RWPE2 (cell line): Measurements from ENCODE around the gene KLC1.

Experiments used
- ATAC-seq: fragments of 200-7000 bp; cut with Tn5 transposase; 3 replicates; pipeline ENCODE4 v1.9.1; 2021; ENCODE audit warnings: low read depth
- DNase-seq: peaks from one replicate; pipeline ENCODE4 v3.0.0-alpha.2; 2020; ENCODE audit warnings: low spot score
- H3K27ac ChIP-seq: fragments of 450-650 bp; 2 replicates; pipeline ENCODE4 v1.5.1; 2017; ENCODE audit warnings: mild to moderate bottlenecking; ENCODE audit not compliant: poor library complexity, severe bottlenecking
- H3K27me3 ChIP-seq: fragments of 250-450 bp; sonication (Bioruptor Pico); 2 replicates; pipeline ENCODE4 v1.5.1; 2021; ENCODE audit warnings: mild to moderate bottlenecking, moderate library complexity; ENCODE audit not compliant: insufficient read depth, poor library complexity, severe bottlenecking
- H3K36me3 ChIP-seq: fragments of 250-450 bp; sonication (Bioruptor Pico); 2 replicates; pipeline ENCODE4 v1.5.1; 2020; ENCODE audit warnings: low read depth, mild to moderate bottlenecking, moderate library complexity
- H3K4me1 ChIP-seq: fragments of 250-450 bp; sonication (Bioruptor Pico); 2 replicates; pipeline ENCODE4 v1.5.1; 2021; ENCODE audit warnings: mild to moderate bottlenecking, moderate library complexity; ENCODE audit not compliant: insufficient read depth, poor library complexity, severe bottlenecking
- H3K4me3 ChIP-seq: fragments of 250-450 bp; sonication (Bioruptor Pico); 2 replicates; pipeline ENCODE4 v1.5.1; 2021; ENCODE audit warnings: mild to moderate bottlenecking, moderate library complexity; ENCODE audit not compliant: severe bottlenecking
- H3K9me3 ChIP-seq: fragments of 250-450 bp; sonication (Bioruptor Pico); 2 replicates; pipeline ENCODE4 v1.5.1; 2021; ENCODE audit warnings: mild to moderate bottlenecking, moderate library complexity; ENCODE audit not compliant: severe bottlenecking
- CTCF ChIP-seq: fragments of 450-650 bp; IDR thresholded peaks from one replicate; pipeline ENCODE4 v1.5.1; 2017; ENCODE audit warnings: mild to moderate bottlenecking, moderate library complexity; ENCODE audit not compliant: poor library complexity, severe bottlenecking

KLC1 gene

GRCh38 chr14:103719751-103720150 is 90.7 kb downstream of the KLC1 start:
- no peak for ATAC-seq
- no peaks in the 10 kb centered on the region for H3K27me3 ChIP-seq
- DNase-seq, result no peak
- no peak overlapping the region for H3K27ac ChIP-seq
- no peak overlapping the region for H3K4me3 ChIP-seq
- TF ChIP-seq CTCF, result no peak
- H3K9me3 ChIP-seq, result no peaks in the 10 kb centered on the region
- H3K36me3 ChIP-seq, result peaks cover 13% of the 10 kb centered on the region
- H3K4me1 ChIP-seq, result peaks cover 10% of the 10 kb centered on the region

DNA sequence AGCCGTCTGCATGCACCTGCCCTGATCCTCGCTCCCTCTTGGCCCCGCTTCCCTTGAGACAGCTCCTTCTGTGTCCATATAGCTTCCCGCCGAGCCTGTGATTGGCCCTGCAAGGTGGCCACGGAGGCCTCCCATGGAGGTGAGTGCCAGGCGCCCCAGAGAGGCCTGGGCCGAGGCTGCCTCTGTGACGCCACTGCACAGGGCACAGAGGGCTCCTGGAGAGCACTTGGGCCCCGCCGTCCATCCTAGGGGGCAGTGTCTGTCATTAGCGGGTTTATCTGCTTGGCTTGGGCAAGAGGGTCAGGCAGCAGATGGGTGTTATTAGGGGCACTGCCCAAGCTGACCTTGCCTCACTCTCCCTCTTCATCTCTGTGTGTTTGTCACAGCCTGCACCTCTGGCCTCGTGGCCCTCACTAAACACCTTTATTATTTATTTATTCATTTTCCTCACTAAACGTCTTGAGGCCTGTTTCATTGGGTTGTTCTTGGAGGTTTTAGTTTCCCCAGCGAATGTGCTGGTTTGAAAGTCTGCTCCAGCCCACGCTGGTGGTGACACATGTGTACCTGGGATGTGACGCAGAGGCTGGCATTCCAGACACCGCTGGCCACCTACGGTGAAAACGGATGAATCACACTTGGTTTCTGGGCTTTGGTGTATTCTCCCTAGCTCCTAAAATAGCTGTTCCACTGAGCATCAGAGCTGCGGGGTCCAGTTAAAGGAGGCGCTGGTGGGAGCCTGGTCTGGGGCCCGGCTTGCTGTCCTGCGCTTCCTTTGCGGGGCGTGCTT is 92.5 kb downstream of the KLC1 start:
- TF ChIP-seq CTCF, result no peak
- ATAC-seq, result peak; percentile 26; the same call in 1 of the 3 replicates
- peaks cover 29% of the 10 kb centered on the region for H3K36me3 ChIP-seq
- H3K4me3 ChIP-seq, result no peak overlapping the region
- H3K27ac ChIP-seq, result no peak overlapping the region
- H3K4me1 ChIP-seq, result peaks cover 10% of the 10 kb centered on the region
- H3K9me3 ChIP-seq, result no peaks in the 10 kb centered on the region
- H3K27me3 ChIP-seq, result no peaks in the 10 kb centered on the region
- no peak for DNase-seq

DNA sequence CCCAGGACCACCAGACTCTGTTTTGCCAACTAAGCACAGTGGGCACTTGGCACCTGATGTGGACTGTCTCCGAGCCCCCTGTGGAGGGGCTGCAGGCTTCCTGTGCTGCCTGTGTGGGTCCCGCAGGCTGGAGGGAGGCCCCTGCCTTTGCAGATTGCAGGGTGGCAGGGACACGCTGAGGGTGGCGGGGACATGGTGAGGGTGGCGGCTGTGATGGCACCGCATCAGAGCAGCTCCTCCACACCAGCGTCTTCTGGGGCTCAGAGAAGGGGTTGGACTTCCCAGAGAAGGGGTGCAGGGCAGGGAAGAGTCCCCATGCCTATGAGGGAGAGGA is 94.7 kb downstream of the KLC1 start:
- Histone ChIP-seq H3K36me3 (peaks cover 35% of the 10 kb centered on the region), H3K27me3 (no peaks in the 10 kb centered on the region), H3K4me1 (peaks cover 6% of the 10 kb centered on the region), H3K27ac (no peak overlapping the region), H3K9me3 (no peaks in the 10 kb centered on the region), H3K4me3 (no peak overlapping the region)
- TF ChIP-seq CTCF, result no peak
- no peak for ATAC-seq
- DNase-seq, result no peak

GRCh38 chr14:103724116-103724515 is 95.1 kb downstream of the KLC1 start:
- Histone ChIP-seq H3K27me3 (no peaks in the 10 kb centered on the region), H3K36me3 (peaks cover 39% of the 10 kb centered on the region), H3K4me3 (no peak overlapping the region), H3K27ac (no peak overlapping the region), H3K9me3 (no peaks in the 10 kb centered on the region), H3K4me1 (peaks cover 6% of the 10 kb centered on the region)
- ATAC-seq (no peak), DNase-seq (no peak)
- TF ChIP-seq CTCF, result no peak

DNA sequence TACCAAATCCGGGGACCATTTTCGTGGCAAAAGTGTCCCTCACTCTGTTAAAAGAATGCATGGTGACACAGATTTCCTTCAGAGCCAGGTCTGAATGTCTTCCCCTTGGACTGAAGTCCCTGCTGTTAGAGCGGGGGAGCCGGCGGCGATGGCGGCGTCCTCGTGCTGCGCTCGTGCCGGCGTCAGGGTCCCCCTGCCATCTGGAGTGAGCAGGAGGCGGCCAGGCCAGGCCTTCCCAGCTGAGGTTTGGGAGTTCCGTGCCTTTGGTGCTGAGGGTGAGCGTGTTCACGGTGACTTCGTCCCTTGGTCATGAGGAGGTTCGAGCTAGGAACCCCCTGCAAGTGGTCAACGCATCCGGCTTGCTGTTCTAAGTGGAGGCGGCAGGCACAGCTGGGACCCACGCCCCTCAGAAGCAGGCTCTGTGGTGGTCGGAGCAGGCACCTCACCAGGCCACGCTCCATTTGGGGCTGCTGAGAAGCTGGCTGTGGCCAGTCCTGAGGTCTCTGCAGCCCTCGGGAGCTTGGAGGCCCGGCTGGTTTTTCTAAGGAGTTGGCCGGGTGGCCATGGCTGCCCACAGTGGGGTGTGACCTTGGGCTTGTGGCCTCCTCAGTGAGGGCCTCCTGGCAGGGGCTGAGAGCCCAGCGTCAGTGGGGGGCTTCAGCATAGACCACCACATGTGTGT is 96.1 kb downstream of the KLC1 start:
- Histone ChIP-seq H3K27me3 (no peaks in the 10 kb centered on the region), H3K36me3 (peaks cover 49% of the 10 kb centered on the region), H3K9me3 (no peaks in the 10 kb centered on the region), H3K4me1 (peaks cover 6% of the 10 kb centered on the region), H3K27ac (no peak overlapping the region), H3K4me3 (no peak overlapping the region)
- DNase-seq (no peak), ATAC-seq (no peak)
- TF ChIP-seq CTCF, result no peak
